Upper lobe of left lung (tissue), 6 donors: Measurements from ENCODE around the gene MARCKS. TPM values are rescaled to one million over a fixed set of nuclear protein-coding genes. Genes with fewer than 3 reads are reported as not detected.
A peak's percentile ranks its signal among the peaks of the same experiment; 100 is the strongest.

ENCODE experiments used
- ATAC-seq, 2 donors: fragments of 200-7000 bp; cut with Tn5 transposase; one replicate each; pipeline ENCODE4 v1.9.1; 2022; ENCODE audit warnings: mild to moderate bottlenecking in 2 of 2, moderate library complexity in 2 of 2; ENCODE audit not compliant: low FRiP score in 2 of 2
- DNase-seq, 2 donors: peaks; one replicate each; pipeline ENCODE4 v3.0.0-alpha.2; 2019 to 2020
- H3K27ac ChIP-seq, 4 donors: fragments of 200-600 bp; sonication (generic); one replicate each; pipeline ENCODE4 v1.5.1; 2016 to 2019
- H3K27me3 ChIP-seq, 4 donors: fragments of 200-600 bp; sonication (generic); one replicate each; pipeline ENCODE4 v1.5.1; 2017 to 2019
- H3K36me3 ChIP-seq, 4 donors: fragments of 200-600 bp; sonication (generic); one replicate each; pipeline ENCODE4 v1.5.1; 2016 to 2019
- H3K4me1 ChIP-seq, 4 donors: fragments of 200-600 bp; sonication (generic); one replicate each; pipeline ENCODE4 v1.5.1; 2018 to 2019
- H3K4me3 ChIP-seq, 4 donors: fragments of 200-600 bp; sonication (generic); one replicate each; pipeline ENCODE4 v1.5.1; 2017 to 2019; ENCODE audit warnings: mild to moderate bottlenecking in 2 of 4, moderate library complexity in 1 of 4
- H3K9me3 ChIP-seq, 4 donors: fragments of 200-600 bp; sonication (generic); one replicate each; pipeline ENCODE4 v1.5.1; 2018 to 2019
- CTCF ChIP-seq, 6 experiments: fragments of 450-650 bp in 4 of 6; fragments of 200-600 bp in 2 of 6; sonication (generic) in 2 of 6; IDR thresholded peaks; one replicate each; pipeline ENCODE4 v1.5.1; 2016 to 2019; ENCODE audit warnings: antibody characterized with exemption in 6 of 6
- EP300 ChIP-seq, 4 donors: sonication (generic); formaldehyde crosslinking; IDR thresholded peaks; one replicate each; pipeline ENCODE4 v1.5.1; 2017; ENCODE audit warnings: antibody characterized with exemption in 4 of 4, control low read depth in 2 of 4
- POLR2A ChIP-seq, 4 donors: fragments of 450-650 bp; IDR thresholded peaks; one replicate each; pipeline ENCODE4 v1.5.1; 2016 to 2017; ENCODE audit warnings: antibody characterized with exemption in 4 of 4, mild to moderate bottlenecking in 2 of 4
- POLR2AphosphoS5 ChIP-seq, 2 donors: sonication (generic); formaldehyde crosslinking; IDR thresholded peaks; one replicate each; pipeline ENCODE4 v1.5.1; 2017; ENCODE audit warnings: antibody characterized with exemption in 2 of 2
- WGBS, 2 donors: methylation state at CpG; one replicate each; pipeline ENCODE4 v1.1.5; 2017 to 2018; 5-methylcytosine and 5-hydroxymethylcytosine counted together
- total RNA-seq, 6 donors: library from RNA; depleted of rRNA in 4 of 6; stranded (reverse); fragments of >200 nt in 4 of 6; gene quantifications; one replicate each; pipeline versions ENCODE4 v1.1.0 to v1.2.1, GENCODE V29; 2016 to 2021
- donor health status: DM: no; HTN: no; CAD: no; lungs with moderate emphysema.
- donor health status: DM: no; HTN: yes; CAD: no; lungs with severe emphysema.

The MARCKS gene
- total RNA-seq, 6 donors from 2014 or later: 26.3 to 85.8 (median 42.2) TPM

GRCh38 chr6:113871975-113872374, 14.8 kb downstream of the MARCKS start:
- 54 to 57% methylated on average over 3 of the region's 3 CpGs for WGBS, 2 donors
- TF ChIP-seq POLR2A (IDR thresholded peaks at IDR 0.05): no peak
- TF ChIP-seq CTCF (IDR thresholded peaks at IDR 0.05): no peak
- no peak for TF ChIP-seq EP300 (IDR thresholded peaks at IDR 0.05)
- TF ChIP-seq POLR2AphosphoS5 (IDR thresholded peaks at IDR 0.05): no peak
- Histone ChIP-seq H3K4me1 (no peaks in the 10 kb centered on the region), H3K27me3 (no peaks in the 10 kb centered on the region), H3K27ac (peak overlapping the region in 2 of 4 donors; percentile 18 to 64), H3K36me3 (no peaks in the 10 kb centered on the region), H3K9me3 (no peaks in the 10 kb centered on the region), H3K4me3 (peak overlapping the region in 2 of 4 donors; percentile 45)
- ATAC-seq: no peak
- no peak for DNase-seq

GRCh38 chr6:113873043-113873667, 16.0 kb downstream of the MARCKS start:
- TF ChIP-seq CTCF (IDR thresholded peaks at IDR 0.05): no peak
- TF ChIP-seq EP300 (IDR thresholded peaks at IDR 0.05): no peak
- TF ChIP-seq POLR2A (IDR thresholded peaks at IDR 0.05): peak in 1 of 4 donors; percentile 20
- TF ChIP-seq POLR2AphosphoS5 (IDR thresholded peaks at IDR 0.05): peak in 1 of 2 donors; percentile 26
- peak; percentile 69 to 75 for ATAC-seq
- WGBS, 2 donors: 34 to 50% methylated on average over 4 to 8 of the region's 8 CpGs
- DNase-seq: peak in 1 of 2 donors; percentile 69
- Histone ChIP-seq H3K4me1 (peaks cover 0 to under 1% (median 0%) of the 10 kb centered on the region in 4 donors), H3K4me3 (peak overlapping the region in 3 of 4 donors; percentile 34 to 45 (median 45)), H3K36me3 (no peaks in the 10 kb centered on the region), H3K9me3 (no peaks in the 10 kb centered on the region), H3K27ac (peak overlapping the region; percentile 56 to 76 (median 60)), H3K27me3 (no peaks in the 10 kb centered on the region)

- ATAC-seq: no peak
- WGBS, 2 donors: 72 to 80% methylated on average over 2 of the region's 2 CpGs
- no peak for TF ChIP-seq CTCF (IDR thresholded peaks at IDR 0.05)
- TF ChIP-seq EP300 (IDR thresholded peaks at IDR 0.05): no peak
- TF ChIP-seq POLR2AphosphoS5 (IDR thresholded peaks at IDR 0.05): no peak
- TF ChIP-seq POLR2A (IDR thresholded peaks at IDR 0.05): no peak
These were observed 18.3 kb downstream of the MARCKS start for GRCh38 chr6:113875470-113875869.

GRCh38 chr6:113876695-113877094, 19.6 kb downstream of the MARCKS start:
- no peak for ATAC-seq
- no peak for DNase-seq
- Histone ChIP-seq H3K27ac (no peak overlapping the region), H3K4me3 (no peak overlapping the region), H3K36me3 (no peaks in the 10 kb centered on the region), H3K4me1 (peaks cover 0 to 17% (median 7%) of the 10 kb centered on the region in 4 donors), H3K27me3 (no peaks in the 10 kb centered on the region), H3K9me3 (no peaks in the 10 kb centered on the region)
- WGBS, 2 donors: 74 to 78% methylated on average over 1 of the region's 1 CpG
- TF ChIP-seq CTCF (IDR thresholded peaks at IDR 0.05): no peak
- no peak for TF ChIP-seq EP300 (IDR thresholded peaks at IDR 0.05)
- TF ChIP-seq POLR2A (IDR thresholded peaks at IDR 0.05): no peak
- no peak for TF ChIP-seq POLR2AphosphoS5 (IDR thresholded peaks at IDR 0.05)

More at GRCh38 chr6:113875470-113875869, 18.3 kb downstream of the MARCKS start:
- Histone ChIP-seq H3K9me3 (no peaks in the 10 kb centered on the region), H3K4me3 (no peak overlapping the region), H3K36me3 (no peaks in the 10 kb centered on the region), H3K27me3 (no peaks in the 10 kb centered on the region), H3K27ac (peak overlapping the region in 1 of 4 donors; percentile 27), H3K4me1 (peaks cover 0 to 11% (median 7%) of the 10 kb centered on the region in 4 donors)
- no peak for DNase-seq
